H9 (cell line): ENCODE data around the gene MTA1. TPM values are rescaled to one million over a fixed set of nuclear protein-coding genes. Genes with fewer than 3 reads are reported as not detected.

ENCODE experiments used
- DNase-seq: peaks from one replicate; pipeline ENCODE4 v3.0.0-alpha.2; 2017
- H2AFZ ChIP-seq: one replicate; pipeline ENCODE4 v1.6.1; 2013; ENCODE audit warnings: mild to moderate bottlenecking, low read length, control low read depth, moderate library complexity
- H2AK5ac ChIP-seq: 2 replicates; pipeline ENCODE4 v1.6.1; 2013; ENCODE audit warnings: low read length, control low read depth, mixed read lengths; ENCODE audit not compliant: insufficient read length
- H2BK120ac ChIP-seq: one replicate; pipeline ENCODE4 v1.6.1; 2013; ENCODE audit warnings: low read depth, mild to moderate bottlenecking, low read length, control low read depth, inconsistent platforms; ENCODE audit not compliant: poor library complexity, severe bottlenecking
- H2BK12ac ChIP-seq: 2 replicates; pipeline ENCODE4 v1.6.1; 2013; ENCODE audit warnings: low read length, control low read depth, mixed read lengths, low read depth; ENCODE audit not compliant: insufficient read length
- H2BK15ac ChIP-seq: 2 replicates; pipeline ENCODE4 v1.6.1; 2013; ENCODE audit warnings: low read depth, low read length, control low read depth
- H2BK20ac ChIP-seq: one replicate; pipeline ENCODE4 v1.6.1; 2013; ENCODE audit warnings: low read depth, mild to moderate bottlenecking, low read length, control low read depth, inconsistent platforms; ENCODE audit not compliant: poor library complexity, severe bottlenecking
- H2BK5ac ChIP-seq: 2 replicates; pipeline ENCODE4 v1.6.1; 2013; ENCODE audit warnings: low read length, control low read depth, mixed read lengths; ENCODE audit not compliant: insufficient read length
- H3K14ac ChIP-seq: 2 replicates; pipeline ENCODE4 v1.6.1; 2013; ENCODE audit warnings: low read length, control low read depth; ENCODE audit not compliant: insufficient read depth
- H3K18ac ChIP-seq: 2 replicates; pipeline ENCODE4 v1.6.1; 2013; ENCODE audit warnings: low read depth, mild to moderate bottlenecking, mixed read lengths, low read length, control low read depth; ENCODE audit not compliant: insufficient read length
- H3K23ac ChIP-seq: 2 replicates; pipeline ENCODE4 v1.6.1; 2013; ENCODE audit warnings: low read length, control low read depth, mixed read lengths, low read depth; ENCODE audit not compliant: insufficient read length
- H3K23me2 ChIP-seq: 2 replicates; pipeline ENCODE4 v1.6.1; 2013; ENCODE audit warnings: low read depth, mild to moderate bottlenecking, mixed read lengths, low read length, control low read depth; ENCODE audit not compliant: insufficient read length, poor library complexity, severe bottlenecking
- H3K27ac ChIP-seq: 2 replicates; pipeline ENCODE4 v1.5.1; 2013; ENCODE audit warnings: low read length, control low read depth, mixed read lengths, low read depth; ENCODE audit not compliant: insufficient read length
- H3K27me3 ChIP-seq: 2 replicates; pipeline ENCODE4 v1.6.1; 2013; ENCODE audit warnings: low read length, control low read depth, inconsistent platforms; ENCODE audit not compliant: insufficient read depth
- H3K4ac ChIP-seq: 2 replicates; pipeline ENCODE4 v1.6.1; 2013; ENCODE audit warnings: low read depth, mild to moderate bottlenecking, control low read depth, inconsistent platforms, low read length, moderate library complexity
- H3K4me1 ChIP-seq: 2 replicates; pipeline ENCODE4 v1.6.1; 2013; ENCODE audit warnings: low read length, control low read depth, inconsistent platforms; ENCODE audit not compliant: insufficient read depth
- H3K4me2 ChIP-seq: 2 replicates; pipeline ENCODE4 v1.6.1; 2013; ENCODE audit warnings: low read length, control low read depth, mixed read lengths; ENCODE audit not compliant: insufficient read length, insufficient read depth
- H3K56ac ChIP-seq: 2 replicates; pipeline ENCODE4 v1.6.1; 2013; ENCODE audit warnings: low read depth, mild to moderate bottlenecking, mixed read lengths, low read length, control low read depth; ENCODE audit not compliant: insufficient read length
- H3K79me1 ChIP-seq: 2 replicates; pipeline ENCODE4 v1.6.1; 2013; ENCODE audit warnings: low read depth, mild to moderate bottlenecking, moderate library complexity, low read length, control low read depth, inconsistent platforms; ENCODE audit not compliant: insufficient read depth, poor library complexity, severe bottlenecking
- H3K79me2 ChIP-seq: 2 replicates; pipeline ENCODE4 v1.6.1; 2013; ENCODE audit warnings: low read length, control low read depth, inconsistent platforms; ENCODE audit not compliant: insufficient read depth
- H3K9ac ChIP-seq: 2 replicates; pipeline ENCODE4 v1.6.1; 2013; ENCODE audit warnings: low read length, control low read depth, mixed read lengths; ENCODE audit not compliant: insufficient read length; ENCODE audit errors: extremely low read depth
- H3K9me3 ChIP-seq: one replicate; pipeline ENCODE4 v1.6.1; 2013; ENCODE audit warnings: low read depth, low read length, inconsistent platforms; ENCODE audit not compliant: control insufficient read depth
- H3T11ph ChIP-seq: one replicate; pipeline ENCODE4 v1.6.1; 2013; ENCODE audit warnings: mild to moderate bottlenecking, low read length, control low read depth, inconsistent platforms
- H4K20me1 ChIP-seq: one replicate; pipeline ENCODE4 v1.6.1; 2013; ENCODE audit not compliant: control insufficient read depth, insufficient read length, insufficient read depth
- H4K5ac ChIP-seq: 2 replicates; pipeline ENCODE4 v1.6.1; 2013; ENCODE audit warnings: low read depth, mild to moderate bottlenecking, mixed read lengths, low read length, control low read depth; ENCODE audit not compliant: insufficient read length
- H4K8ac ChIP-seq: replicated peaks from 2 replicates; pipeline ENCODE4 v1.6.1; 2013; ENCODE audit warnings: low read length, control low read depth, mixed read lengths, low read depth; ENCODE audit not compliant: insufficient read length
- H4K91ac ChIP-seq: 2 replicates; pipeline ENCODE4 v1.6.1; 2013; ENCODE audit warnings: low read depth, mild to moderate bottlenecking, moderate library complexity, mixed read lengths, low read length, control low read depth; ENCODE audit not compliant: insufficient read length
- H3K27ac Mint-ChIP-seq, 3 experiments: 2 replicates in 2 of 3; 3 replicates in 1 of 3; pipeline ENCODE4 v1.8.0; 2020 to 2021; ENCODE audit warnings: mixed read lengths in 3 of 3, mild to moderate bottlenecking in 1 of 3, moderate library complexity in 1 of 3
- H3K27me3 Mint-ChIP-seq: 2 replicates; pipeline ENCODE4 v1.8.0; 2021; ENCODE audit warnings: low read depth, mild to moderate bottlenecking, moderate library complexity, mixed read lengths
- H3K36me3 Mint-ChIP-seq, 3 experiments: 2 replicates in 2 of 3; 3 replicates in 1 of 3; pipeline ENCODE4 v1.8.0; 2020 to 2021; ENCODE audit warnings: low read depth in 3 of 3, mixed read lengths in 3 of 3; ENCODE audit not compliant: insufficient read depth in 1 of 3
- H3K4me1 Mint-ChIP-seq, 2 experiments: 2 replicates each; pipeline ENCODE4 v1.8.0; 2020; ENCODE audit warnings: mixed read lengths in 2 of 2
- H3K4me3 Mint-ChIP-seq, 2 experiments: 2 replicates in 1 of 2; 3 replicates in 1 of 2; pipeline ENCODE4 v1.8.0; 2020 to 2021; ENCODE audit warnings: mild to moderate bottlenecking in 2 of 2, mixed read lengths in 2 of 2, moderate library complexity in 1 of 2
- H3K9me3 Mint-ChIP-seq, 2 experiments: 2 replicates in 1 of 2; 3 replicates in 1 of 2; pipeline ENCODE4 v1.8.0; 2020; ENCODE audit warnings: mild to moderate bottlenecking in 2 of 2, mixed read lengths in 2 of 2, moderate library complexity in 1 of 2
- WGBS: extraction: QIAGEN DNeasy Blood & Tissue Kit; methylation state at CpG from one replicate; pipeline ENCODE4 v1.1.7; 2013; ENCODE audit warnings: missing lambda C conversion rate, low lambda C conversion rate, mixed read lengths; ENCODE audit not compliant: insufficient read length; ENCODE audit errors: extremely low coverage; 5-methylcytosine and 5-hydroxymethylcytosine counted together
- total RNA-seq: library from RNA; stranded (reverse); gene quantifications from 2 replicates; pipeline ENCODE4 v1.2.1, GENCODE V29; 2021
- TF ChIP-seq, protein P1 (sequence below): fragments of 200-600 bp; sonication (generic); conservative IDR thresholded peaks from 3 replicates; pipeline ENCODE4 v1.8.0; 2021; ENCODE audit warnings: antibody characterized with exemption, mild to moderate bottlenecking

MTA1 gene
- total RNA-seq, 1 experiment from 2014 or later = 230 TPM

DNA sequence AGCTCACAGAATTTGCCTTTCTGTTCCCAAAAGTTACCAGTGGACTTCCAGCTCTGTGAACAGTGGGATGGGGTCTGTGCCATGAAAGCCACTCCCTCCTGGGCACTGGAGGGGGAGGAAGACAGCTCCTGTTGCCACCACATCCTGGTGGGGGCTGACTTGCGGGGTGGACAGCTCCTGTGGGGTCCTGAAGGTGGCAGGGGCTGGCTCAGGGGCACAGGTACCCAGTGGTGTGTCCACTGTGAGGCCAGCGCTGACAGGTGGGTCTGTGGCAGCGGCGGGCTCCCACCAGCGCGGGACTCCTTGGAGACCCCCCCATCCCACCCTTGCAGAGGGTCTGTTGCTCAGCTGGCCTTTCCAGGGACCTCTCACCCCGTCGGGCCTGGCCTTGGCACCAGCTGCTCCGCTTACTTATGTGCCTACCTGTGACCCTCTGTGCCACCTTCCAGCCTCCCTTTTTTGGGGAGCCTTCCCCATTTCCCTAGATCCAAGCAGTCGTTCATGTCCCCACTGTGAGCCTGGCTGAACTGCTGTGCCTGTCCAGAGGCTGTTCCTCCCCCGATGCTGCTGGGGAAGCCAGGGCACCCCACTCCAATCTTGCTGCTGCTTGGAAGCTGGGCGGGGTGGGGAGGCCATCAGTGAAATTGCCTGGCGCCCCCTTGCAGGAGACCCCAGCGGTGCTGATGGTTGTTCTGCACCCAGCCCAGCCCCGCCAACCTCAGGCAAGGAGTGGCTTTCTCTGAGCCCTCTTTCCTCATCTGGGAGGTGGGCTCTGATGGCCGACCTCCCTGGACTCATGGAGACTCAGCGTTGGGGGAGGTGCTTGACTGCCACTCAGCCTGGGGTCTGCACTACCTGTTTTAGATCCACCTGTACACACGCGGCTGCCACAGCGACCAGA, 73.6 kb downstream of the MTA1 start:
- no peak overlapping the region for H4K5ac ChIP-seq
- no peak overlapping the region for H3K18ac ChIP-seq
- TF ChIP-seq, protein P1, sequence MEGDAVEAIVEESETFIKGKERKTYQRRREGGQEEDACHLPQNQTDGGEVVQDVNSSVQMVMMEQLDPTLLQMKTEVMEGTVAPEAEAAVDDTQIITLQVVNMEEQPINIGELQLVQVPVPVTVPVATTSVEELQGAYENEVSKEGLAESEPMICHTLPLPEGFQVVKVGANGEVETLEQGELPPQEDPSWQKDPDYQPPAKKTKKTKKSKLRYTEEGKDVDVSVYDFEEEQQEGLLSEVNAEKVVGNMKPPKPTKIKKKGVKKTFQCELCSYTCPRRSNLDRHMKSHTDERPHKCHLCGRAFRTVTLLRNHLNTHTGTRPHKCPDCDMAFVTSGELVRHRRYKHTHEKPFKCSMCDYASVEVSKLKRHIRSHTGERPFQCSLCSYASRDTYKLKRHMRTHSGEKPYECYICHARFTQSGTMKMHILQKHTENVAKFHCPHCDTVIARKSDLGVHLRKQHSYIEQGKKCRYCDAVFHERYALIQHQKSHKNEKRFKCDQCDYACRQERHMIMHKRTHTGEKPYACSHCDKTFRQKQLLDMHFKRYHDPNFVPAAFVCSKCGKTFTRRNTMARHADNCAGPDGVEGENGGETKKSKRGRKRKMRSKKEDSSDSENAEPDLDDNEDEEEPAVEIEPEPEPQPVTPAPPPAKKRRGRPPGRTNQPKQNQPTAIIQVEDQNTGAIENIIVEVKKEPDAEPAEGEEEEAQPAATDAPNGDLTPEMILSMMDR = peak; percentile 17; the same call in 1 of the 3 replicates
- H2BK20ac ChIP-seq = no peak overlapping the region
- no peak overlapping the region for H3K4me2 ChIP-seq
- no peaks in the 10 kb centered on the region for H3K4me1 ChIP-seq
- H3K23ac ChIP-seq = no peak overlapping the region
- no peak overlapping the region for H2BK5ac ChIP-seq
- no peaks in the 10 kb centered on the region for H4K20me1 ChIP-seq
- no peak overlapping the region for H2BK15ac ChIP-seq
- H3K9ac ChIP-seq = no peak overlapping the region
- no peaks in the 10 kb centered on the region for H3K79me1 ChIP-seq
- no peak overlapping the region for H4K8ac ChIP-seq
- Mint-ChIP-seq H3K4me1 (peaks cover 4 to 12% of the 10 kb centered on the region in 2 experiments), H3K4me3 (no peak overlapping the region), H3K27me3 (peaks cover 14% of the 10 kb centered on the region), H3K9me3 (peaks cover 0 to 4% of the 10 kb centered on the region in 2 experiments; a peak in 1 of 5 replicates), H3K36me3 (peaks cover 0 to 5% (median 0%) of the 10 kb centered on the region in 3 experiments; a peak in 3 of 7 replicates), H3K27ac (no peak overlapping the region)
- no peaks in the 10 kb centered on the region for H3K79me2 ChIP-seq
- H3K27me3 ChIP-seq = peaks cover 4% of the 10 kb centered on the region; the same call in 1 of the 2 replicates
- peak; percentile 25 for DNase-seq
- H2AFZ ChIP-seq = no peak overlapping the region
- no peak overlapping the region for H4K91ac ChIP-seq
- WGBS = no CpG with 5 or more reads among the region's 20 CpGs
- H3T11ph ChIP-seq = no peak overlapping the region
- peaks cover 3% of the 10 kb centered on the region for H3K23me2 ChIP-seq
- no peak overlapping the region for H3K14ac ChIP-seq
- H3K4ac ChIP-seq = no peak overlapping the region
- H2BK120ac ChIP-seq = no peak overlapping the region
- no peaks in the 10 kb centered on the region for H3K9me3 ChIP-seq
- no peak overlapping the region for H3K27ac ChIP-seq
- H2AK5ac ChIP-seq = no peak overlapping the region
- no peak overlapping the region for H3K56ac ChIP-seq
- H2BK12ac ChIP-seq = no peak overlapping the region
